NCI-H1048 (cell line): ENCODE data around the gene ACADVL.
"Not testable (repeated sequence)": the region's sequence is repeated elsewhere in the genome, so short reads cannot be mapped to it uniquely, and the experiment has no call there.

Experiments
- DNase-seq: peaks from one replicate; lab custom pipeline; 2025; lab: John Stamatoyannopoulos, UW

Gene ACADVL

GRCh38 chr17:7219812-7220592 lies at the start of gene ACADVL, which contains the start of gene DLG4:
Gene ACADVL, plus strand, starts transcription at chr17:7219938. Its CDS starts 47 bp downstream, at chr17:7219985.
Gene DLG4, minus strand, starts transcription at chr17:7219836.
- DNase-seq = no peak

GRCh38 chr17:7172522-7173191 lies 47.1 kb upstream of the ACADVL start:
- DNase-seq = not testable (repeated sequence)

- no peak for DNase-seq
These were observed 45.8 kb upstream of the ACADVL start for GRCh38 chr17:7173687-7174602.

DNA sequence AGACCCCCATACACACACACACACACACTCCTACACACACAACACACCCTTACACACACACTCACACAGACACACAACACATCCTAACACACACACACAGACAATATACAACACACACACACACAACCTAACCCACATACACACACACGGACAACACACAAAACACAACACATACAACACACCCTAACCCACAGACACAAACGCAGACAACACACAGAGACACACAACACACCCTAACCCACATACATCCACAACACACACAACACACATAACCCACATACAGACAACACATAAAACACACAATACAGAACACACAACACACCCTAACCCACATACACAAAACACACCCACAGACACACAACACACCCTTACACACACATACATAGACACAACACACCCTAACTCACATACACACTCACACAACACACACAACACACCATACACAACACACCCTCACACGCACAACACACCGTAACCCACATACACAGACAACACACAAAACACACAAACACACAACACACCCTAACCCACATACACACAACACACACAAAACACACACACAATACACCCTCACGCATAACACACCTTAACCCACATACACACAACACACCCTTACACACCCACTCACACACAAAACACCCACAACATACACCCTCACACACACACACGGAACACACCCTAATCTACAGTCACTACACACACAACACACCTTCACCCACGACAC lies 45.0 kb upstream of the ACADVL start:
- DNase-seq = no peak

- DNase-seq = no peak
These were observed 44.4 kb upstream of the ACADVL start for GRCh38 chr17:7175330-7175733.

DNA sequence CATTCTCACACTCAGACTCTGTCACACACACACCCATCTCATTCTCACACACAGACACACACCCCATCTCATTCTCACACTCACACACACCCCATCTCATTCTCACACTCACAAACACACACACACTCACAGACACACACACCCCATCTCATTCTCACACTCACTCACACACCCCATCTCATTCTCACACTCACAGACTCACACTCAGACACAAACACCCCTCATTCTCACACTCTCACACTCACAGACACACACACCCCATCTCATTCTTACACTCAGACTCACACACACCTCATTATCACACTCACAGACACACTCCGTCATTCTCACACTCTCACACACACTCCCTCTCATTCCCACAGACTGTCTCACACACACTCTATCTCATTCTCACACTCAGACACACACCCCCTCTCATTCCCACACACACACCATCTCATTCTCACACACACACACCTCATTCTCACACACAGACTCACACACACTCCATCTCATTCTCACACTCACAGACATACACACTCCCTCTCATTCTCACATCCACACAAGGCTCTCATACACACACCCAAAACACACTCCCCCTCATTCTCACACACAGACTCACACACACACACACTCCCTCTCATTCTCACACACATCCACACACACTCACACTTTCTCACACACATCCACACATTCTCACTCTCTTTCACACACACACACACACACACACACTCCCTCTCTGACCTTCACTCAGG lies 43.5 kb upstream of the ACADVL start:
- no peak for DNase-seq

DNA sequence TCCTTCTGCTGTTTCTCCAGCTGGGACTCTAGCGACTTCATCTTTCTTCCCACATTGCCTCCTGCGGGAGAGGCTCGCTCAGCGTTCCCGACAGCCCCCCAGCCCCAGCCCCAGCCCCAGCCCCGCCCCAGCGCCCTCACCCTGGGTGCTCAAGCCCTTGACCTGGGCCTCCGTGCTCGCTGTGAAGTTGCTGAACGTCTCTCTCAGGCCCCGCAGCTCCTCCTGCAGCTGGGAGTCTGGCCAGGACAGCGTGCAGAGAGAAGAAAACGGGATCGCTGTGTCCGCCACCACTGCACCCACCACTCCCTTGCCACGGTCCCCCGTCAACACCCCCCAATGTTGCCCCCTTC lies 42.9 kb upstream of the ACADVL start:
- DNase-seq = no peak

- DNase-seq = peak; percentile 16
These were observed 42.4 kb upstream of the ACADVL start for GRCh38 chr17:7177191-7177953.

GRCh38 chr17:7177954-7178477 lies 41.7 kb upstream of the ACADVL start:
- no peak for DNase-seq

DNA sequence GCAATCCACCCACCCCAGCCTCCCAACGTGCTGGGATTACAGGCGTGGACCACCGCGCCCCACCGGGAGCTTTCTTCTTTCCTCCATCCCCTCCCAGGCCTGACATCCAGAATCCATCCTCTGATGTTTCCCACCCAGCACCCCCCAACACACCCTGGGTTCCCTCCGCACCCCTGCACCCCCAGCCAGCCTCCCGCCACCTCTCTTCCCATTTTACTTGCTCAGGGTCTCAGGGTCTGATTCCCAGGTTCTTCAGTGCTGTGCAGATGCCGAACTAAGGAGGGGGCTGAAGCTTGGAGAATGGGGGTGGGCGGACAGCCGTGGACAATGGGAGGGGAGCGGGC lies 40.8 kb upstream of the ACADVL start:
- no peak for DNase-seq

GRCh38 chr17:7179317-7180254 lies 40.2 kb upstream of the ACADVL start, which contains the start of gene ASGR1:
Gene ASGR1, minus strand, starts transcription at chr17:7179370. Its CDS starts 807 bp downstream, at chr17:7178563.
- no peak for DNase-seq

GRCh38 chr17:7182101-7182500 lies 37.6 kb upstream of the ACADVL start:
- not testable (repeated sequence) for DNase-seq

DNA sequence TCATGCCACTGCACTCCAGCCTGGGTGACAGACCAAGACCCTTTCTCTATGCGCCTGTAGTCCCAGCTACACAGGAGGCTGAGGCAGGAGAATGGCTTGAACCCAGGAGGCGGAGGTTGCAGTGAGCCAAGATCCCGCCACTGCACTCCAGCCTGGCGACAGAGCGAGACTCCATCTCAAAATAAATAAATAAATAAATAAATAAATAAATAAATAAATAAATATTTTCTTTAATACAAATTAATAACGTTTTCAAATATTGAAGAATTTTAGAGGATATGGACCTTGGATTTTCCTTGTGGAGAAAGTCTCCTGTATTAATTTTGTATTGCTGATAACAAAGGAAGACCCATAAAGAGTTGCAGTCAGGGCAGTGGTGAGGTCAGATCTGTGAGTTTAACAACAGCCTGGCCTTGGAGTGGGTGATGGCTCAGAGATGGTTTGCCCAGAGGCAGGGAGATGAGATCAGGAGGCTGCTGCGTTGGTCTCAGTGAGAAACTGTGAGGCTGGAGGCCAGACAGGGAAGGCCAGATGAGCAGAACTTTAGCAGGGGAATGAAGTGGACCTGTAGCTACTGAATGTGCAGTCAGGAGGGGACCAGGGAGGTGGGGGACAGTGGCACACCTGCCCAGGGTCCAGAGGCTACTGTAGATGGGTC lies 36.2 kb upstream of the ACADVL start:
- no peak for DNase-seq

GRCh38 chr17:7184091-7184488 lies 35.6 kb upstream of the ACADVL start:
- no peak for DNase-seq

DNA sequence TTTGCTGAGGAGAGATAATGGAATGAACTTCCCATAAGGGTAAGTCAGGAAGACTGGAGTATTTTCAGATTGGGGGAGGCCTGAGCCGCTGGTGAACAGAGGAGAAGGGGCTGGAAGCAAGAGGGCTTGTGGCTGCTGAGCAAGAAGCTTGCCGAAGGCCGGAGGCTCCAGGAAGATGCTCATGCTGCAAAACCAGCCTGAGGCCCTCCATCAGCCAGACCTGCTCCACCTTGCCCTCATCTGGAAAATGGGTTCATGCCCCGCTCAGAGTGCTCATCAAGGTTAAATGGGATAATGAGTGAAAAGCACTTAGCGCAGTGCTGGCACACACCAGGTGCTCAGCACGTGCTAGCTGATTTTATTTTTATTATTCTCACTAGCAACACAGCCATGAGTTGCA lies 35.1 kb upstream of the ACADVL start:
- DNase-seq = no peak

GRCh38 chr17:7186241-7186640 lies 33.5 kb upstream of the ACADVL start:
- DNase-seq = no peak

GRCh38 chr17:7190276-7190917 lies 29.3 kb upstream of the ACADVL start:
- DNase-seq = no peak

DNA sequence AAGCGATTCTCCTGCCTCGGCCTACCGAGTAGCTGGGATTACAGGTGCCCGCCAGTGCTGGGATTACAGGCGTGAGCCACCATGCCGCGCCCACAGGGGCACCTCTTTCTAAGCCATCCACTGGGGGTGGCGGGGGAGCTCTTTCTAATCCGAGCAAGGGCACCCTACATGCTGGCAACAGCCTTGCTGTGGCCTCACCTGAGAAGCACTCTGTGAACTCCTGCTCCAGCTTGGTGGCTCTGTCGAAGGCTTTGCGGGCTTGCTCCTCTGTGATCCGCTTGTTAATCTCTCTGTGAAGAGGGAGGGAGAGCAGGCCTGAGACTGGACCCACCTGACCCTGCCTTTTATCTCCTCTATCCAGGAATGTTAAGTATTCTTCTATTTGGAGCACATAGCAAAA lies 28.7 kb upstream of the ACADVL start:
- no peak for DNase-seq
